GM12801 (cell line): ENCODE measurements around the gene OASL.

Experiments
- CTCF ChIP-seq: IDR thresholded peaks from one replicate; pipeline ENCODE4 v1.5.1; 2011; ENCODE audit warnings: control low read depth; ENCODE audit not compliant: insufficient read length; ENCODE audit errors: extremely low read depth

The OASL gene

GRCh38 chr12:121038861-121039668 is at the start of gene OASL:
Gene OASL, minus strand, starts transcription at chr12:121039246. Its CDS starts 275 bp downstream, at chr12:121038971.
- no peak for TF ChIP-seq CTCF

GRCh38 chr12:121088195-121088585 is 49.1 kb upstream of the OASL start:
- no peak for TF ChIP-seq CTCF

GRCh38 chr12:121087467-121088194 is 48.6 kb upstream of the OASL start:
- no peak for TF ChIP-seq CTCF

GRCh38 chr12:121086781-121087295 is 47.8 kb upstream of the OASL start:
- no peak for TF ChIP-seq CTCF

- TF ChIP-seq CTCF: no peak
Observed at GRCh38 chr12:121085506-121086353, 46.7 kb upstream of the OASL start.

- no peak for TF ChIP-seq CTCF
Observed at GRCh38 chr12:121085069-121085468, 46.0 kb upstream of the OASL start.

GRCh38 chr12:121084229-121084628 is 45.2 kb upstream of the OASL start:
- TF ChIP-seq CTCF: no peak
